Posterior cingulate gyrus (tissue), 11 donors: ENCODE results near the gene SDR42E2.

ENCODE experiments used
- DNase-seq, 10 donors: peaks; one replicate each; pipeline versions ENCODE4 v3.0.0 to v3.0.0-alpha.2; 2020 to 2021; ENCODE audit warnings: mixed read lengths in 3 of 10
- intact Hi-C: fragments of 100-400 bp; cut with DNase I; formaldehyde crosslinking; loops from one replicate; pipeline ENCODE4 v1.15.1; 2023

Gene SDR42E2

DNA sequence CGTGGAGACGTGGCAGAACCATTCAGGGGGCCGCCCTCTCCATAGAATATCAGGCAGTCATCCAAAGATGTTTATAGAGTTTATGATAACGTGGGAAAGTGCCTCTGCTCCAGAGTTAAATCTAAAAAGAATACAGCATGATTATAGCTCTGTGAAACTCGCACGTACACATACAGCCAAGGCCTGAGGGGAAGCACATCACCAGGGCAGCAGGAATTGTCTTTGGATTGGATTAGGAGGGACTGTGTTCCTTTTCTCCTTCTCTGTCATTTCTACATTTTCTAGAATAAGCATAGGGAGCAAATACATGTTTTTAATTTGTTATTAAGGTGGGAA is 70.7 kb downstream of the SDR42E2 start:
- intact Hi-C loops: no loop called here

DNA sequence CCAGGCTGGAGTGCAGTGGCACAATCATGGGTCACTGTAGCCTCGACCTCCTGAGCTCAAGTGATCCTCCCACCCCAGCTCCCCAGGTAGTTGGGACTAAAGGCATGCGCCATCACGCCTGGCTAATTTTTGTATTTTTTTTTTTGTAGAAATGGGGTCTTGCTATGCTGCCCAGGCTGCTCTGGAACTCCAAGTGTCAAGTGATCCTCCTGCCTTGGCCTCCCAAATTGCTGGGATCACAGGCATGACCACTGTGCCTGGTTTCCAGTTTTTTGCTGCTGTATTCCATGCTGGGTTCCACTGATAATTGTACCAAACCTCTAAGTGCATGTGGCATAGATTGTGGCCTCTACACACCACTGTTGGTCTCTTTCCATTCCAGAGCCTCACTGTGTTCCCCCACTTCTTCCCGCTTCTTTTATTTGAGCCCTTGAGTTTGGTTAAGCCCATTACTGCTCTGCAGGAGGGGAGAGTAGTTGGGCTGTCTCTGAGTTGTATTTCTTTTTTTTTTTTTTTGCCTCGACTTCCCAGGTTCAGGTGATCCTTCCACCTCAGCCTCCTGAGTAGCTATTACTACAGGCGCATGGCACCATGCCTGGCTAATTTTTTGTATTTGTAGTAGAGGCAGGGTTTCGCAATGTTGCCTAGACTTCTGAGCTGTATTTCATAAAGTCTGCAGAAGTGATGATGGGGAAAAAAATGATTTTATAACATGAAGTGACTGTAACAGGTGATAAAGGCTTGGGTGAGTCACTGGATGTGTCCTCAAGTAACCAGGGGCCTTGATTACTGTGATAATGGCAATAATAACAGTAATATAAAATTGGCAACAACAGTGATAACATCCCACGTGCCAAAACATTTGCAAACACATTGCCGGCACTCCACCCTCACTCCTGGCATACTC is 73.8 kb downstream of the SDR42E2 start:
- no peak for DNase-seq
- intact Hi-C loops: no loop called here

More for the DNA sequence above, 70.7 kb downstream of the SDR42E2 start:
- no peak for DNase-seq

DNA sequence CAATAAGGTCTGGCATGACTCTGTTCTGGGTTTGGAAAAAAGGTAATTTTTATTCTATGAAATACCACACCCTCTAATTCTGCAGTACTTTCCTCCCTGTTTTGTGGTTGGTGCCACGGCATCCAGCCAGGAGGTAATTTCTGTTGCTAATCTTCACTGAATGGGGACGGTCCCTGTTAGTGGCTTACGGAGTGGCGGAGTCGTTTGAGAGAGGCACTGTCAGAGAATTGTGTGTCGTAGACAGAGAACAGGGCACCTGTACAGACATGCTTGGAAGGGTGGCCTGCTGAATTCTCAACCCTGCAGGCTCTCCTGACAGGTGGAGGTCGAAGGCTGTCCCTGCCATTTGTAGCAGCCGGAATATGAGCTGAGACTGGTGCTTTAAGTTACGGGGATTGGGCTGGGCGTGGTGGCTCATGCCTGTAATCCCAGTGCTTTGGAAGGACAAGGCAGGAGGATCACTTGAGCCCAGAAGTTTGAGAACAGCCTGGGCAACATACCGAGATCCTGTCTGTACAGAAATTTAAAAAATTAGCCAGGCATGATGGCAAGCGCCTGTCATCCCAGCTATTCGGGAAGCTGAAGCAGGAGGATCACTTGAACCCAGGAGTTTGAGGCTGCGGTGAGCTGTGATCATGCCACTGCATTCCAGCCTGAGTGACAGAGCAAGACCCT is 77.0 kb downstream of the SDR42E2 start:
- intact Hi-C loops: no loop called here
- no peak for DNase-seq

DNA sequence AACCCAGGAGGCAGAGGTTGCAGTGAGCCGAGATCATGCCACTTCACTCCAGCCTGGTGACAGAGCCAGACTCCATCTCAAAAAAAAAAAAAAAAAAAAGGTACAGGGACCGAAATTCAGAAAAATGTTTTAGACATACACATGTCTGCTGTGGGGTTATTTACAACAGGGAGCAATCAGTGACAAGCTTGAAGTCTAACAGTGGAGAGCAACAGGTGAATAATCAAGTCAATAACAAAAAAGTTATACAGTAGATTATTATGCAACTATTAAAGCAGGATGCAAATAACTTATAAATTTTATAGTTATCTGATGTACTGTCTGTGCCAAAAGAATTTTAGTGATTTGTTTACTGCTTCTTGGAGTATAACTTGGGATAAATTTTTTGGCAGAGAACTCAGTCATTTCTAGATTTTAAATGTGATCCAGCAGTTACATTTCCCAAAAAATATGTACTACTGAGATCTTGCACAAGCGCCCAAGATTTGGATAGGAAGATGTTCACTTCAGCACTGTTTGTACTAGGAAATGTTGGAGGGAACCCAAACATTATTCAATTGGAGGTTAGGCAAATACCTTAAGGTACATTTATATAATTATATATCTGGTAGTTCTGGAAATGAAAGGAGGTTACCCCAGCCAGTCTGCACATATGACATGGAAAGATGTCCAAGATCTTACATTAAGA is 77.9 kb downstream of the SDR42E2 start:
- intact Hi-C loops: no loop called here
- DNase-seq: no peak
